Measurements from ENCODE around the gene ARHGAP45. TPM values are rescaled to one million over a fixed set of nuclear protein-coding genes. Genes with fewer than 3 reads are reported as not detected.

Gene ARHGAP45
- polyA plus RNA-seq, 2 of the 4 experiments (the other 2 are of a cell fraction), result 1.2 to 1.9 TPM

- no peak for TF ChIP-seq CHD4 (IDR thresholded peaks at IDR 0.05; ENCODE audit: borderline replicate concordance)
- TF ChIP-seq CBX8 (IDR thresholded peaks at IDR 0.05), result no peak
- TF ChIP-seq RARB (CRISPR knock-in tag; IDR thresholded peaks at IDR 0.05), result no peak
- TF ChIP-seq ZFP36 (IDR thresholded peaks at IDR 0.05; ENCODE audit: borderline replicate concordance, partially characterized antibody), result no peak
- TF ChIP-seq HMGXB4 (CRISPR knock-in tag; IDR thresholded peaks at IDR 0.05; ENCODE audit: borderline replicate concordance), result no peak
- TF ChIP-seq MAZ (IDR thresholded peaks at IDR 0.05; ENCODE audit: borderline replicate concordance, low read depth, low read length), result no peak
- no peak for TF ChIP-seq FOSB (CRISPR knock-in tag; IDR thresholded peaks at IDR 0.05)
These were observed 4.5 kb upstream of the ARHGAP45 start (continued) for GRCh38 chr19:1062387-1063029.

GRCh38 chr19:1063030-1063908 lies 3.7 kb upstream of the ARHGAP45 start:
- H3K9me3 ChIP-seq, result no peaks in the 10 kb centered on the region
- no peak overlapping the region for H3K4me2 ChIP-seq
- ATAC-seq, result peak in 1 of 2 experiments; percentile 31; a peak in 1 of 6 replicates
- no peak overlapping the region for H3K27ac ChIP-seq
- FAIRE-seq, result no peak
- DNase-seq (ENCODE audit: low read depth in 1 of 2, low spot score in 1 of 2), result peak in 1 of 2 experiments; percentile 77
- WGBS (ENCODE audit: missing lambda C conversion rate), result 92% methylated on average over 4 of the region's 37 CpGs
- CTCF ChIA-PET, result no interaction called here
- H3K4me1 ChIP-seq, result peaks cover 33% of the 10 kb centered on the region
- POLR2A ChIA-PET, result no interaction called here
- no peak overlapping the region for H3K4me3 ChIP-seq
- no peak for TF ChIP-seq ATOH8 (CRISPR knock-in tag; IDR thresholded peaks at IDR 0.05; ENCODE audit: low read depth)
- TF ChIP-seq HOXB5 (CRISPR knock-in tag; IDR thresholded peaks at IDR 0.05), result no peak
- no peak for TF ChIP-seq RARB (CRISPR knock-in tag; IDR thresholded peaks at IDR 0.05)
- TF ChIP-seq CHD2 (IDR thresholded peaks at IDR 0.05; ENCODE audit: low read length, partially characterized antibody), result no peak
- TF ChIP-seq HMGXB4 (CRISPR knock-in tag; IDR thresholded peaks at IDR 0.05; ENCODE audit: borderline replicate concordance), result no peak
- no peak for TF ChIP-seq BCL3 (IDR thresholded peaks at IDR 0.05)
- TF ChIP-seq REST (IDR thresholded peaks at IDR 0.05), result no peak
- TF ChIP-seq RNF2 (IDR thresholded peaks at IDR 0.05; ENCODE audit: borderline replicate concordance, low read depth), result no peak
- TF ChIP-seq HDAC2 (IDR thresholded peaks at IDR 0.05), result no peak
- TF ChIP-seq CBX2 (IDR thresholded peaks at IDR 0.05; ENCODE audit: borderline replicate concordance, low read depth), result no peak
- TF ChIP-seq, protein P1, sequence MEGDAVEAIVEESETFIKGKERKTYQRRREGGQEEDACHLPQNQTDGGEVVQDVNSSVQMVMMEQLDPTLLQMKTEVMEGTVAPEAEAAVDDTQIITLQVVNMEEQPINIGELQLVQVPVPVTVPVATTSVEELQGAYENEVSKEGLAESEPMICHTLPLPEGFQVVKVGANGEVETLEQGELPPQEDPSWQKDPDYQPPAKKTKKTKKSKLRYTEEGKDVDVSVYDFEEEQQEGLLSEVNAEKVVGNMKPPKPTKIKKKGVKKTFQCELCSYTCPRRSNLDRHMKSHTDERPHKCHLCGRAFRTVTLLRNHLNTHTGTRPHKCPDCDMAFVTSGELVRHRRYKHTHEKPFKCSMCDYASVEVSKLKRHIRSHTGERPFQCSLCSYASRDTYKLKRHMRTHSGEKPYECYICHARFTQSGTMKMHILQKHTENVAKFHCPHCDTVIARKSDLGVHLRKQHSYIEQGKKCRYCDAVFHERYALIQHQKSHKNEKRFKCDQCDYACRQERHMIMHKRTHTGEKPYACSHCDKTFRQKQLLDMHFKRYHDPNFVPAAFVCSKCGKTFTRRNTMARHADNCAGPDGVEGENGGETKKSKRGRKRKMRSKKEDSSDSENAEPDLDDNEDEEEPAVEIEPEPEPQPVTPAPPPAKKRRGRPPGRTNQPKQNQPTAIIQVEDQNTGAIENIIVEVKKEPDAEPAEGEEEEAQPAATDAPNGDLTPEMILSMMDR (IDR thresholded peaks at IDR 0.05), result no peak
- no peak for TF ChIP-seq ESRRA (IDR thresholded peaks at IDR 0.05; ENCODE audit: borderline replicate concordance, low read length)
- no peak for TF ChIP-seq HES2 (IDR thresholded peaks at IDR 0.05)
- TF ChIP-seq FOSB (CRISPR knock-in tag; IDR thresholded peaks at IDR 0.05), result no peak
- TF ChIP-seq TFCP2L1 (CRISPR knock-in tag; IDR thresholded peaks at IDR 0.05), result no peak
- TF ChIP-seq, protein P2, sequence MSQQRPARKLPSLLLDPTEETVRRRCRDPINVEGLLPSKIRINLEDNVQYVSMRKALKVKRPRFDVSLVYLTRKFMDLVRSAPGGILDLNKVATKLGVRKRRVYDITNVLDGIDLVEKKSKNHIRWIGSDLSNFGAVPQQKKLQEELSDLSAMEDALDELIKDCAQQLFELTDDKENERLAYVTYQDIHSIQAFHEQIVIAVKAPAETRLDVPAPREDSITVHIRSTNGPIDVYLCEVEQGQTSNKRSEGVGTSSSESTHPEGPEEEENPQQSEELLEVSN (IDR thresholded peaks at IDR 0.05; ENCODE audit: borderline replicate concordance, low read depth), result no peak

All from A549 (cell line).